Fibroblast of lung (primary cell): Measurements from ENCODE around the gene HOMEZ.

Experiments
- EZH2 ChIP-seq: IDR thresholded peaks from 2 replicates; pipeline ENCODE4 v1.5.1; 2012; ENCODE audit warnings: low read length, control low read depth, mild to moderate bottlenecking; ENCODE audit errors: missing control alignments
- TF ChIP-seq, protein P1 (sequence below), 2 donors: IDR thresholded peaks in 1 of 2; conservative IDR thresholded peaks in 1 of 2; 1 replicate in 1 of 2; 2 replicates in 1 of 2; pipeline ENCODE4 v1.5.1; 2011 to 2012; ENCODE audit warnings: low read length in 2 of 2, control low read depth in 1 of 2, inconsistent platforms in 1 of 2, low read depth in 1 of 2, mild to moderate bottlenecking in 1 of 2

DNA sequence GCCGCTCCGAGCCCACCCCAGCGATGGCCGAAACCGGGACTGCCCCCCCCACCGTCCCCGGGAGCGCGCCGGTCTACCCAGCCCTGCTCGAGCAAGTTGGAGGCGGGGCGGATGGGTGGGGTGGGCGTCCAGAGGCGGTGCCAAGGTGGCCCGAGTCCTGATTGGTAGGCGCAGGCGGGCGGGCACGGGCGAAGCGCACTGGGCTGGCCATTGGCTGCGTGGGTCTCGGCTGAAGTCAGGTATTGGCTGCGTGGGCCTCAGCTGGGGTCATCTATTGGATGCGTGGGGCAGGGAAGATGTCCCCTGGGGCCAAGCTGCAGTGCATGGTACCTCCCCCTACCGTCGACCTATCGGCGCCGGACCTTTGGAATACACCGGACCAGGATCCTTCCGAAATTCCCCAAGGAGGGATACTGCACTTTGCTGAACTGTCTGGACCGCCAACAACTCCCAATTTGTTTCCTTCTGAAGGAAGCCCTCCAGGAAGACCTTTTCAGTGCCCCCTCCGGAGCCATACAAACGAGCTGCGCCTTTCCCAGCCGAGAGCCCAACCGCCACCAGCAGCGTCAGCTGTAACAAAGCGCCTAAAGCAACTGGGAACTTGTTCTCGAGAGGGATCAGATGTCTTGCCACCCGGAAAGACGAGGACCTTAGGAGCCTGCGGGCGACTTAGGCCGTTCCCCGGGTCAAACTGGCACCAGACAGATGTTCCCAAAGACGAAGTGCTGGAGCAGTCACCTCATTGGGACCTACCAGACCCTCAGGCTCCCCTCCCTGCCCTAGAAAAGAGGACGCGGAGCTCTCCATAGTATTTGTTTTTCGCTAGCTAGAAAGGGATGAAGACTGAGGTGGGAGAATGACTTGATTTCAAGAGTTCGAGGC is at the start of gene HOMEZ:
- TF ChIP-seq, protein P1, sequence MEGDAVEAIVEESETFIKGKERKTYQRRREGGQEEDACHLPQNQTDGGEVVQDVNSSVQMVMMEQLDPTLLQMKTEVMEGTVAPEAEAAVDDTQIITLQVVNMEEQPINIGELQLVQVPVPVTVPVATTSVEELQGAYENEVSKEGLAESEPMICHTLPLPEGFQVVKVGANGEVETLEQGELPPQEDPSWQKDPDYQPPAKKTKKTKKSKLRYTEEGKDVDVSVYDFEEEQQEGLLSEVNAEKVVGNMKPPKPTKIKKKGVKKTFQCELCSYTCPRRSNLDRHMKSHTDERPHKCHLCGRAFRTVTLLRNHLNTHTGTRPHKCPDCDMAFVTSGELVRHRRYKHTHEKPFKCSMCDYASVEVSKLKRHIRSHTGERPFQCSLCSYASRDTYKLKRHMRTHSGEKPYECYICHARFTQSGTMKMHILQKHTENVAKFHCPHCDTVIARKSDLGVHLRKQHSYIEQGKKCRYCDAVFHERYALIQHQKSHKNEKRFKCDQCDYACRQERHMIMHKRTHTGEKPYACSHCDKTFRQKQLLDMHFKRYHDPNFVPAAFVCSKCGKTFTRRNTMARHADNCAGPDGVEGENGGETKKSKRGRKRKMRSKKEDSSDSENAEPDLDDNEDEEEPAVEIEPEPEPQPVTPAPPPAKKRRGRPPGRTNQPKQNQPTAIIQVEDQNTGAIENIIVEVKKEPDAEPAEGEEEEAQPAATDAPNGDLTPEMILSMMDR (conservative IDR thresholded peaks at IDR 0.05 in 1 of 2, IDR thresholded peaks at IDR 0.05 in 1 of 2; ENCODE audit: low read depth in 1 of 2, low read length in 2 of 2), result no peak
- no peak for TF ChIP-seq EZH2
